ENCODE measurements around the gene ABCC9.
A peak's percentile ranks its signal among the peaks of the same experiment; 100 is the strongest.

The ABCC9 gene

DNA sequence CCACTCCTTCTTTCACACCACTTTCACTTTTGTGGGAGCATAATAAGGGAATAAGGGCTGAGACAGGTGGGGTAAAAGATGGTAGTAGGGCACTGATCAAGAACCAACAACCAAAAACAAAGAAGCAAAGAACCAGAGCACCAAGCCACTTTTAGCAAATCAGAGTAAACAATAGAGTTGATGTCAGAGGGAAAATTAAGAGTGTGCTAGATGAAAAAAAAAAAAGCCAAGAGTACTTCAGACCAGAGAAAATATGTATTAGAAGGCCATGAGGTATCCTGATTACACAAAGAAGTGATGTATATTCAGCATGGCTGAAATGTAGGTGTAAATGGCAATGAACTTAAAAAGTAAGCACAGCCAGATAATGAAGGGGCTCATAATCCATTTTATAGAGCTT is 75.4 kb downstream of the ABCC9 start:
- no peak for DNase-seq

- no peak for DNase-seq
Observed at GRCh38 chr12:21860534-21860933, 80.7 kb downstream of the ABCC9 start.

DNA sequence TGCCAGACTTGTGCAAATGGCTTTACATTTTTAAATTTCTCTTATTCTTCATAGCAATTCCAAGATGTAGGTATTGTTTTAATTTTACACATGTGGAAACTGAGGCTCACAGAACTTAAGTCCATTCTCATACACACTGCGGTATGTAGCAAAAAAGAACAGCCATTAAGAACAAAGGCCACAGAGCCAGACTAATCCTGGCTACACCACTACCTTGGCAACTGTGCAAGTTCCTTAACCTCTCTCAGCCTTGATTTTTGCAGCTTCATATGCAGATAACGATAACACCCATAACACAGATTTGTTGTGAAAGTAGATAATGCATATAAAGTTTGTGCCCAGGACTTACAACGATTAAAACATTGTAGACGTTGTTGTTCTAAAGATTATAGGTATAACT is 81.1 kb downstream of the ABCC9 start:
- no peak for DNase-seq

GRCh38 chr12:21852251-21852650 is 89.0 kb downstream of the ABCC9 start:
- no peak for DNase-seq

- no peak for DNase-seq
Observed at GRCh38 chr12:21851151-21851550, 90.1 kb downstream of the ABCC9 start.

DNA sequence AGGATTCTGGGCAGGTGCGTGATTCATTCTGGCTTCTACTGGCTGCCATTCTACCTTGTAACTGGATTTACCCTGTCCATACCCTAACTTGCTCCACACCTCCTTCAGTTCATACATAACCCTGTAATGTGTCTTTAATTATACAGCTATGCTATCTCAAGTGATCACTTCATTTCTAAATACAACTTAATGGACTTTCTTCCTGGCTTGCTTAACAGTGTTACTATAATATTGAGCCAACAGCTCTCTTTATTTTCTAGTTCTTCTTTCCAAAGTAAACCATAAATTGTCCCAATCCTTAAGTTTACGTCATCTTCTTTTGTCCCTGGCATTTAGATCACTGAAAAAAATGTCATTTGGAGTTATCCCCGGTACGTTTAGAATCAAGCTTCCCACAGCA is 90.8 kb downstream of the ABCC9 start:
- no peak for DNase-seq

DNA sequence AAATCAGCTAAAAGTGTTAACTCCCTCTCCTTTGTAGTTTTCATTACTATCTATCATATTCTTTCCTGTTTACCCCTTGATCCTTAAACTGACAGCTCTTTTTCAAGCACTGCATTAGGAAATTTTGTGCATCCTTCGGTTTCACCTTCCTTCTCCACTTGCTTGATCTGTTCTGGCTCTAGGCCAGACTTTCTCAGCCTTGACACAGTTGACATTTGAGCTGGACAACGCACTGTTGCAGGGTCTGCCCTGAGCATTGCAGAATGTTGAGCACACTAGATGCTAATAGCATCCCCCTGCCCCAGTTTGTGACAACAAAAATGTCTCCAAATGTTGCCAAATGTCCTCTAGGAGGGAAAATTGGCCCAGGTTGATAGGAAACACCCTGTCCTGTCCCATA is 91.3 kb downstream of the ABCC9 start:
- DNase-seq, result no peak

GRCh38 chr12:21848192-21848591 is 93.0 kb downstream of the ABCC9 start:
- DNase-seq, result peak; percentile 60

GRCh38 chr12:21843795-21844194 is 97.4 kb downstream of the ABCC9 start:
- DNase-seq, result no peak

DNA sequence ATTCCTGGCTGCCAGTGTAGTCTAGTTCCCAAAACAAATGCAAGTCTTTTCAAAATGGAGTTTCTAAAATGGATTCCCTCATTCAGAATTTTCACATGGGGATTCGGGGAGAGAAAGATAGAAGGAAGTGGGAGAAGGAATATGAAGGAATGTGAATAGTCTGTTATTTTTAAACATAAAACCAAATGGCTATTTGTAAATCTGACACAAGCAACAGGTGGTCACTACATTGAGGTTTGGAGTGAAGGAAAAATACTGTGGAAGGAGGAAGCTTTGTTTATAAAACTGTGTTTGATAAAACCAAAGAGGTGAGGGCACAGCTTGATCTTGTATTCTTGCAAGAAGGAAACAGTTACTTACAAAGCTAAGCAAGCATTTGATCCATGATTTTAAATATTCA is 101.5 kb downstream of the ABCC9 start:
- no peak for DNase-seq

DNA sequence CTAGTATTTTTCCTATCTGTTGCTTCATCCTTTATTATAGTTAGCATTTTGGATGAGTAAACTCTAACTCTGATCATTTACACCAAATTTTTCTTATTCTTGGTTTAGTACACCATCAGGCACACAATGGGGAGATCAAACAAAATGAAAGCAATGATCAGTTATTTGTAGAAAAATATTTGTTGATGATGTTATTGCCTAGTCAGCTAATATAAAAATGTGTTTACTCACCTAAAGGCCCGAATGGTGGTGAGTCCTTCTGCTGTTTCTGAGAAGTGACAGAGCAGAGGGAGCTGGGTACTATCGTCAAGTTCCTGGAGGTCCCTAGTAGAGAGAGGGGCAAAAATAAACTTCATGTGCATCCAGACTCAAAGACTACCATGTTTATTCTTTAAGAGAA is 103.4 kb downstream of the ABCC9 start:
- no peak for DNase-seq

- no peak for DNase-seq
Observed at GRCh38 chr12:21831791-21832344, 109.4 kb downstream of the ABCC9 start.

DNA sequence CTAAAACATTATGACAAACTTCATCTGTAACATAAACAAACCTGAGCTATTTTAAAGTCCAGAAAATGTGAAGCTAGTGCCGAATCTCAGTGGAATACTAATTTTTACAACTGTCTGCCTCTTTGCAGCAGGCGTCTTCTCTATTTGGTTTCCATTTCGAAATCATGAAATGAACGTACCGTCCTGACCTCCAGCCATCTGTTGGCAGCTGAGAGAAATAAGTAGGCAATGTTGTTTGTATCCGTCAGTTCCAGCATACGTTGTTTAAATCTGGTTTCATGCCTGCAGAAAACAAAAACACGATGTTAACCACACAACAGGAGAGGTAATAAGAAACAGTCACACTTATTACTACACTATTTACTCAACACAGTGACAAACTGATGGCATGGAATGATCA is 112.4 kb downstream of the ABCC9 start:
- DNase-seq, result no peak

DNA sequence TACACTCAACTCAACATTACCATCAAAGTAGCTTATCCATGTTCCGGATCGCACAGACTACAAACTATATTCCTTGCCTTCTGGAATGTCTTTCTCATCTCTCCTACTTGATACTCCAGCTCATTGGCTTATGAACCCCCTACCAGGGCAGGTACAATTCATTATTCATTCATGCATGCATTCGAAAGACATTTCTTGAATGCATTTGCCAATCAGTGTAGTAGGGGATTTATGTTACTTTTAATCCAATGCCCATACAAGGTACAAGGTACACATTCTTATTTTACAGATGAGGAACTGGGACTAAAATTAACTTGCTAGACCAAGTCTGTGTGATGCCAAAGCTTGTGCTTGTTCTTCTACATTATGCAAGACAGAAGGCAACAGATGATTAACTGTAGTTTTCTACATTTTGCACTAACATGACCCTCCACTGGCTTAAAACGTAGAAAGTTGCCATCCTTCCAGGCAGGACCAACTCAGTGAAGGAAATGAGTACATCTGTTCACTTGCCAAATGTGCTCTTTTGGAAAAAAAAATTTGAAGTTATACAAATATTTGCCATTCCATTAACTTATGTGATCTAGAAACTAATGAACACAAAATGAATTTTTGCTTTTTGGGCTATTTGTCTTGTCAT is 113.0 kb downstream of the ABCC9 start:
- DNase-seq, result no peak

DNA sequence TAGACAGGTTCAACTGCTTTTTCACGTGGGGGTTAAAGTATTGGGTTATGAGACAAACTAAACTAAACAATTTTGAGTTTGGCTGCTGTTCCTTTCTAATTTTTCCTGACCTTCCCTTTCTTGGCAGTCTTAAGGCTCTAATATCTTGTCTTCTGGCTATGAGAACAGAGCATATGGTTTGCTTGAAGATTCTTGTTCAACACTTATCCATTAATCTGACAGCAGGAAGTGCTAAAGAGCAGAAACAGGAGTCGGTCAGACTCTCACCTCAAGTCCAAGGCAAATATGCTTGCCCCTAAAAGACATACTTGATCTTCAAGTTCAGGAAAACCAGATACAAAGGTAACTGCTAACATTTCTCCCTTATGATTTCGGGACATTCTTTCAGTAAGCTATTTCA is 114.1 kb downstream of the ABCC9 start:
- no peak for DNase-seq

DNA sequence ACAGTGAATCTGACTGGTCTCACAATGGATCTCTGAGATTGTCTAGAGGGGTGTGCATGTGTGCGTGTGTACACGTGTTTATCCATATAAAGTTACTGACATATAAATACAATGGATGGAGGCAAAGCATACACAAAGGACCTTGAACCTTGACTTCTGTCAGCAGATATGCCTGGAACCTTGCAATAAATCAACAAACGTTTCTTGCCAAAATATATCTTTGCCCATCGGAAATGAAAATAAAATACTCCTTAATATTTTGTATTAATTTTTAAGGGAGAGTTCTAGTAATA is 114.7 kb downstream of the ABCC9 start:
- DNase-seq, result no peak

DNA sequence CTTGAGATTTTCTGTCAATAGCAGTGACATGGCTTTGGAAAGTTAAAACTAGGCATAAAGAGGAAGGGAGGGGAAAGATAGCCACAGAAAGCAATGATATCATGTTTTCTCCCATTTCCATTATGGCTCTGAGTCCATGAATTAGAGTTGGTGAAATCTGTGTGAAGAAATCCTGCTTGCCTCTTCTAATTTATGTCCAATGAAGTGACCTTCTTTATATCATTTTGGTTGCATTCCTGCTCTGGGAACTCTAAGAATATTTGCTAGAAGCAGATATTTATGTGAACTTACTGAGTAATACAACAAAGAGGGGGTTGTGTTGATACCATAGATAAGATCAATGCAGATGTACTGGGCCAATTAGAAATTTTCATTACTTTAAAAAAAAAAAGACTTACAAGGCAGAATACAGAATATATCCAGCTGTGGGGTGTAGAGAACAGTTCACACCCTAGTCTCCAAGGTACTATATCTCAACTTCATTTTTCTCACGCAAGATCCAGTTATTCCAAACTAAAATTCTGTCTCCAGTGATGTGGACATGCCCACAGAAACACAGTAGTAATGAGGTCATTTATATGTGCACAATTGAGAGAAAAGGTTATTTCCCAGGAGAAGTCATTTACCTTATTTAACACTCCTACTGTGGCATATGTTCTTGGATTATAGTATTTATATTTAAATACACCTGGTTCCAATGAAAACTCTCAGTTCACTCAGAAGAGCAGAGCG is 115.2 kb downstream of the ABCC9 start:
- no peak for DNase-seq

DNA sequence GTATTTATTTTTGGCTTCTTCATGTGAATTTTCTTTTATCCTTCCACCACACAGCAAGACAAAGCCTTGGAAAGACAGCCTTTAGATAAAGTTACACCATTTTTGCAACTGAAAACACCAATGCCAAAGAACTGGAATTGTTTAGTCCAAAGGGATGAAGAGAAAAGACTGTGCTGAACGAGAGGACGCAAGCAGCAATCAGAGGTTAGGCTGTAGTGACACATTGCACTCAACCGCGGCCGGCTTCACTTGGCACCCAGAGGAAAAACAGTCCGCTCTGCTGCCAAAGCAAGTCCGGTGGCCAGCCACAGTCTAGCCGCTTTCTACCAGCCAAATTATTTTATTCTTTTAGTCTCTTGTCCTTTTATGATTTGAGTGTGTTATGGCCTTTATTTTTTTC is 117.6 kb downstream of the ABCC9 start:
- DNase-seq, result no peak

- no peak for DNase-seq
Observed at GRCh38 chr12:21819678-21820077, 121.5 kb downstream of the ABCC9 start.

- peak; percentile 60 for DNase-seq
Observed at GRCh38 chr12:21819236-21819635, 122.0 kb downstream of the ABCC9 start.

GRCh38 chr12:21818627-21819026 is 122.6 kb downstream of the ABCC9 start:
- no peak for DNase-seq

- DNase-seq, result no peak
Observed at GRCh38 chr12:21815306-21816062, 125.7 kb downstream of the ABCC9 start.

DNA sequence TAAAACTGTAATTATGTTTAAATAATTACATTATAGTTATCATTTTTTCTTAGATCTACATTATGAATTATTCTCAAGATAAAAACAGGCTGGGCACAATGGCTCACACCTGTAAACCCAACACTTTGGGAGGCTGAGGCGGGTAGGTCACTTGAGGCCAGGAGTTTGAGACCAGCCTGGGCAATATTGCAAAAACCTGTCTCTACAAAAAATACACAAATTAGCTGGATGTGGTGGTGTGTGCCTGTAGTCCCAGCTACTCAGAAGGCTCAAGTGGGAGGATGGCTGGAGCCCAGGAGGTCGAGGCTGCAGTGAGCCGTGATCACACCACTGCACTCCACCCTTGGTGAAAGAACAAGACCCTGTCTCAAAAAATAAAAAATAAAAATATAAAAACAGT is 126.4 kb downstream of the ABCC9 start:
- DNase-seq, result no peak

DNA sequence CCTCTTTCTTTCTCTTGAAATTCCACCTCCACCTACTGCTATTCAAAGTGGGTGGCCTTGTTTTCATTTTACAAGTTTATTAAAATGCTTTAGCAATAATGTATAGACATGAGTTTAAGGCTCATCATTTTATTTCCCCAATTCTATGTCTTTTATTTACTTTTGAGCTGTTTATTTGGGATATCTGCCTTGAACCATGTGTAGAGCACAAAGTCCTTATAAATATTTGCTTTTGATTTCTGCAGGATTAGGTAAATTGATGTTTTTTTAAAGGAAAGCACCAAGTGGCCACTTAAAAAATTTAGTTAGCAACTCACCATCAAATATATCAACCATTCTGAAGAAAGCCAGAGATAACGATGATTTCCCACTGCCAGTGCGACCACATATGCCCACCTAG is 126.9 kb downstream of the ABCC9 start:
- no peak for DNase-seq

All from islet precursor cell (in vitro differentiated cells).